ENCODE data around the gene RBM10. TPM values are rescaled to one million over a fixed set of nuclear protein-coding genes. Genes with fewer than 3 reads are reported as not detected.

The RBM10 gene
- total RNA-seq, 2 donors from 2014 or later, result 22.1 to 32.1 TPM

DNA sequence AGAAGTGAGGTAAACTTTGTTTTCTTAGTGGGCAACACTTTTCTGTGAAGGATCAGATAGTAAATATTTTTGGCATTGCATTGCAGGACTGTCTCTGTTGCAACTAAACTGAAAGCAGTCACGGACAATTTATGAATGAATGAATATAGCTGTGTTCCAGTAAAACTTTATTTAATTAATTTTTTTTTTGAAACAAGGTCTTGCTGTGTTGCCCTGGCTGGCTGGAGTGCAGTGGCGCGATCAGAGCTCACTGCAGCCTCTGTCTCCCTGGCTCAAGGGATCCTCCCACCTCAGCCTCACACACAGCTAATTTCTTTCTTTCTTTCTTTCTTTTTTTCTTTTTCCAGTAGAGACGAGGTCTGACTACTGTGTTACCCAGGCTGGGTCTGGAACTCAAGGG, 15.8 kb downstream of the RBM10 start:
- Histone ChIP-seq H3K36me3 (peaks cover 7% of the 10 kb centered on the region), H3K27ac (no peak overlapping the region), H3K9me3 (peaks cover 0 to 12% of the 10 kb centered on the region in 2 donors), H3K4me3 (no peak overlapping the region), H3K27me3 (no peaks in the 10 kb centered on the region), H3K4me1 (no peaks in the 10 kb centered on the region)
- TF ChIP-seq, protein P1, sequence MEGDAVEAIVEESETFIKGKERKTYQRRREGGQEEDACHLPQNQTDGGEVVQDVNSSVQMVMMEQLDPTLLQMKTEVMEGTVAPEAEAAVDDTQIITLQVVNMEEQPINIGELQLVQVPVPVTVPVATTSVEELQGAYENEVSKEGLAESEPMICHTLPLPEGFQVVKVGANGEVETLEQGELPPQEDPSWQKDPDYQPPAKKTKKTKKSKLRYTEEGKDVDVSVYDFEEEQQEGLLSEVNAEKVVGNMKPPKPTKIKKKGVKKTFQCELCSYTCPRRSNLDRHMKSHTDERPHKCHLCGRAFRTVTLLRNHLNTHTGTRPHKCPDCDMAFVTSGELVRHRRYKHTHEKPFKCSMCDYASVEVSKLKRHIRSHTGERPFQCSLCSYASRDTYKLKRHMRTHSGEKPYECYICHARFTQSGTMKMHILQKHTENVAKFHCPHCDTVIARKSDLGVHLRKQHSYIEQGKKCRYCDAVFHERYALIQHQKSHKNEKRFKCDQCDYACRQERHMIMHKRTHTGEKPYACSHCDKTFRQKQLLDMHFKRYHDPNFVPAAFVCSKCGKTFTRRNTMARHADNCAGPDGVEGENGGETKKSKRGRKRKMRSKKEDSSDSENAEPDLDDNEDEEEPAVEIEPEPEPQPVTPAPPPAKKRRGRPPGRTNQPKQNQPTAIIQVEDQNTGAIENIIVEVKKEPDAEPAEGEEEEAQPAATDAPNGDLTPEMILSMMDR (IDR thresholded peaks at IDR 0.05), result no peak
- DNase-seq (ENCODE audit: low spot score), result no peak

DNA sequence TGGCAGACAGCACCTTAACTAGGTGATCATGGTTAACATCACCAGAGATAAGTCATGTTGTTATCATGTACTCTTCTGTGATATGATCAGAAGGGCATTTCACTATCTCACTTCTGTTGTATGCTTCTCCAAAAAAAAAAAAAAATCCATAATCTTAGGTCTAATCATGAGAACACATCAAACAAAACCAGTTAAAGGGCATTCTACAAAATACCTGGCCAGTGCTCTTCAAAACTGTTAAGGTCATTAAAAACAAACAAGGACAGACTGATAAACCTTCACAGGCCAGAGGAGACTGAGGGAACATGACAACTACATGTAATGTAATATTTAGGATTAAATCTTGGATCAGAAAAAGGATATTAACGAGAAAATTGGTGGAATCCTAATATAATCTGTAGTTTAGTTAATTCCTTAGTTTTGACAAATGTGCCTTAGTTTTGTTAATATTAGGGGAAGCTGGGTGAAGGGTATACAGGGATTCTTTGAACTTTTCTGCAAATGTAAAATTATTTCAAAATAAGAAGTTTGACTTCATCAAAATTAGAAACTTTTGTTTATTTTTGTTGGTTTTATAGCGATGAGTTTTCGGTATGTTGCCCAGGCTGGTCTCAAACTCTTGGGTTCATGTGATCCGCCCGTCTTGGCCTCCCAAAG, 18.0 kb downstream of the RBM10 start:
- no peaks in the 10 kb centered on the region for H3K4me1 ChIP-seq
- peaks cover 0 to 12% of the 10 kb centered on the region in 2 donors for H3K9me3 ChIP-seq
- no peak for DNase-seq (ENCODE audit: low spot score)
- TF ChIP-seq, protein P1 (IDR thresholded peaks at IDR 0.05), result no peak
- no peak overlapping the region for H3K4me3 ChIP-seq
- no peak overlapping the region for H3K27ac ChIP-seq
- H3K27me3 ChIP-seq, result no peaks in the 10 kb centered on the region
- no peaks in the 10 kb centered on the region for H3K36me3 ChIP-seq

DNA sequence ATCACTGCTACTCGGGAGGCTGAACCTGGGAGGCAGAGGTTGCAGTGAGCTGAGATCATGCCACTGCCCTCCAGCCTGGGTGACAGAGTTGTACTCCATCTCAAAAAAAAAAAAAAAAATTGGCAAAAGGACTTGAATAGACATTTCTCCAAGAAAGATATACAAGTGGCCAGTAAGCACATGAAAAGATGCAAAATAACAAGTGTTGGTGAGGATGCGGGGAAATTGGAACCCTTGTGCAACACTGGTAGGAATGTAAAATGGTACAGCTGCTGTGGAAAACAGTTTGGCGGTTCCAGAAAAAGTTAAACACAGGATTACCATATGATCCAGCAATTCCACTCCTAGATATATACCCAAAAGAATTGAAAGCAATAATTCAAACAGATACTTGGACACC, 19.4 kb downstream of the RBM10 start:
- DNase-seq (ENCODE audit: low spot score), result no peak
- Histone ChIP-seq H3K4me1 (no peaks in the 10 kb centered on the region), H3K27ac (no peak overlapping the region), H3K9me3 (peaks cover 0 to 5% of the 10 kb centered on the region in 2 donors), H3K36me3 (no peaks in the 10 kb centered on the region), H3K4me3 (no peak overlapping the region), H3K27me3 (no peaks in the 10 kb centered on the region)
- TF ChIP-seq, protein P1 (IDR thresholded peaks at IDR 0.05), result no peak

DNA sequence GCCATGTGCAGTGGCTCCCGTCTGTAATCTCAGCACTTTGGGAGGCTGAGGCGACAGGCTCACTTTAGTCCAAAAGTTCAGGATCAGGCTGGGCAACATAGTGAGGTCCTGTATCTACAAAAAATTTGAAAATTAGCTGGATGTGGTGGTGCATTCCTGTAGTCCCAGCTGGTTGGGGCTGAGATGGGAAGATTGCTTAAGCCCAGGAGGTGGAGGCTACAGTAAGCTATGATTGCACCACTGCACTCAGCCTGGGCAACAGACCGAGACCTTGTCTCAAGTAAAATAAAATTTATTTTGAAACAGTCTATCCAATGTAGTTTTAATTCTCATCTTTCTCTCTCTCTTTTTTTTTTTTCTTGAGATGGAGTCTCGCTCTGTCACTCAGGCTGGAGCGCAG, 21.1 kb downstream of the RBM10 start:
- Histone ChIP-seq H3K4me3 (no peak overlapping the region), H3K4me1 (peaks cover 0 to 8% of the 10 kb centered on the region in 2 donors), H3K27ac (no peak overlapping the region), H3K36me3 (no peaks in the 10 kb centered on the region), H3K9me3 (peaks cover 0 to 5% of the 10 kb centered on the region in 2 donors), H3K27me3 (no peaks in the 10 kb centered on the region)
- TF ChIP-seq, protein P1 (IDR thresholded peaks at IDR 0.05), result no peak
- no peak for DNase-seq (ENCODE audit: low spot score)

DNA sequence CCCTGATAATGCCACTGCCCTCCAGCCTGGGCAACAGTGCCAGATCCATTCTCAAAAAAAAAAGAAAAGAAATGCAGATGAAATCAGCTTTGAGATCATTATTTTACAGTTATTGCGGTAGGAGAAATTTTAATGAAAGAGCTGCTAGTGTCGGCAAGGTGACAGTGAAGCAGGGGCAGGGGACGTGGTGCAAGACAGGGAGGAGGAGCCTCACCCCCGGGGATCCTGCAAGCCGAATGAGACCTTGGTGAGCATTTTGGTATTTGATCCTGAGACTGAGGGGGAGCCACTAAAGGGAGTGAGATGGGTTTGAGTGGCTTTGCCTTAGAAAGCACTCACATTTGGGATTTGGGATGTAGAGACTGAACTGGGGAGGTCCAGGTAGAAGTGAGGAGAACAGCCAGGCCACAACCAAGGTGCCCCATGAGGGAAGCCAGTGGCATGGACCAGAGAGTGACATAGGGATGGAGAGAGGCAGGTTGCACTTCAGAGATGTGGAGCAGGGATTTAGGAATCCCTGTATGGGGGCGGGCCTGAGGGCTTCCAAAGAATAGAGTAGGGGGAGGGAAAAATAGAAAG, 23.6 kb downstream of the RBM10 start:
- no peaks in the 10 kb centered on the region for H3K27me3 ChIP-seq
- TF ChIP-seq, protein P1 (IDR thresholded peaks at IDR 0.05), result no peak
- H3K9me3 ChIP-seq, result peaks cover 0 to 5% of the 10 kb centered on the region in 2 donors
- no peak overlapping the region for H3K27ac ChIP-seq
- no peak for DNase-seq (ENCODE audit: low spot score)
- no peak overlapping the region for H3K4me3 ChIP-seq
- peaks cover 0 to 8% of the 10 kb centered on the region in 2 donors for H3K4me1 ChIP-seq
- H3K36me3 ChIP-seq, result peaks cover 19% of the 10 kb centered on the region
